HEK293 (cell line): ENCODE measurements around the gene ERCC1.

ENCODE experiments used
- CTCF ChIA-PET: fragments of 350-600 bp; formaldehyde crosslinking; extraction: SDS; loops from one replicate; lab custom pipeline; 2021; ENCODE audit warnings: antibody characterized with exemption; lab: Yijun Ruan, JAX
- POLR2A ChIA-PET: fragments of 300-600 bp; formaldehyde crosslinking; extraction: SDS; loops from one replicate; lab custom pipeline; 2020; ENCODE audit warnings: antibody characterized with exemption, inconsistent platforms; lab: Yijun Ruan, JAX
- H3K27ac ChIP-seq: fragments of 200-500 bp; sonication (Bioruptor generic); 2 replicates; pipeline ENCODE4 v1.5.1; 2014; ENCODE audit warnings: low read depth, low read length, control low read depth, inconsistent platforms; ENCODE audit errors: extremely low read depth
- H3K36me3 ChIP-seq, 2 experiments: fragments of 200-500 bp in 1 of 2; sonication (Bioruptor generic) in 1 of 2; 1 replicate in 1 of 2; 2 replicates in 1 of 2; pipeline ENCODE4 v1.5.1; 2014 to 2017; ENCODE audit warnings: inconsistent platforms in 2 of 2, low read length in 2 of 2; ENCODE audit not compliant: control insufficient read depth in 2 of 2, insufficient read depth in 1 of 2
- H3K4me1 ChIP-seq: fragments of 200-500 bp; sonication (Bioruptor generic); 2 replicates; pipeline ENCODE4 v1.5.1; 2014; ENCODE audit warnings: mild to moderate bottlenecking, low read length, inconsistent platforms; ENCODE audit not compliant: control insufficient read depth, insufficient read depth
- H3K4me3 ChIP-seq: 2 replicates; pipeline ENCODE4 v1.5.1; 2011; ENCODE audit warnings: low read depth, mild to moderate bottlenecking, control low read depth, low read length, moderate library complexity
- H3K9me3 ChIP-seq: fragments of 200-500 bp; sonication (Bioruptor generic); 2 replicates; pipeline ENCODE4 v1.5.1; 2014; ENCODE audit warnings: low read depth, low read length, inconsistent platforms; ENCODE audit not compliant: control insufficient read depth, insufficient read depth
- EGR2 ChIP-seq: fragments of 450-650 bp; formaldehyde crosslinking; IDR thresholded peaks from 2 replicates; pipeline ENCODE4 v1.5.1; 2016; ENCODE audit warnings: low read depth, missing biosample characterization, missing genetic modification characterization
- GLIS2 ChIP-seq: fragments of 450-650 bp; formaldehyde crosslinking; IDR thresholded peaks from 2 replicates; pipeline ENCODE4 v1.5.1; 2016; ENCODE audit warnings: missing biosample characterization, missing genetic modification characterization
- KLF17 ChIP-seq: fragments of 450-650 bp; formaldehyde crosslinking; IDR thresholded peaks from 2 replicates; pipeline ENCODE4 v1.5.1; 2016; ENCODE audit warnings: missing biosample characterization, missing genetic modification characterization
- SP3 ChIP-seq: fragments of 450-650 bp; formaldehyde crosslinking; IDR thresholded peaks from 2 replicates; pipeline ENCODE4 v1.5.1; 2016; ENCODE audit warnings: missing biosample characterization, missing genetic modification characterization
- YY2 ChIP-seq: fragments of 450-650 bp; formaldehyde crosslinking; IDR thresholded peaks from 2 replicates; pipeline ENCODE4 v1.5.1; 2016; ENCODE audit warnings: missing biosample characterization, missing genetic modification characterization
- ZBTB21 ChIP-seq: fragments of 450-650 bp; formaldehyde crosslinking; IDR thresholded peaks from 2 replicates; pipeline ENCODE4 v1.5.1; 2017; ENCODE audit warnings: missing biosample characterization, missing genetic modification characterization
- ZFHX2 ChIP-seq: fragments of 450-650 bp; formaldehyde crosslinking; conservative IDR thresholded peaks from 2 replicates; pipeline ENCODE4 v1.5.1; 2016; ENCODE audit warnings: missing biosample characterization, missing genetic modification characterization
- ZNF169 ChIP-seq: fragments of 450-650 bp; formaldehyde crosslinking; IDR thresholded peaks from 2 replicates; pipeline ENCODE4 v1.5.1; 2016; ENCODE audit warnings: missing biosample characterization, missing genetic modification characterization
- ZNF202 ChIP-seq: fragments of 450-650 bp; formaldehyde crosslinking; IDR thresholded peaks from 2 replicates; pipeline ENCODE4 v1.5.1; 2016; ENCODE audit warnings: missing biosample characterization, missing genetic modification characterization, borderline replicate concordance
- ZNF423 ChIP-seq: fragments of 450-650 bp; formaldehyde crosslinking; IDR thresholded peaks from 2 replicates; pipeline ENCODE4 v1.5.1; 2016; ENCODE audit warnings: missing biosample characterization, missing genetic modification characterization
- ZNF488 ChIP-seq: fragments of 450-650 bp; formaldehyde crosslinking; IDR thresholded peaks from 2 replicates; pipeline ENCODE4 v1.5.1; 2016; ENCODE audit warnings: missing biosample characterization, missing genetic modification characterization
- ZNF521 ChIP-seq: fragments of 450-650 bp; formaldehyde crosslinking; IDR thresholded peaks from 2 replicates; pipeline ENCODE4 v1.5.1; 2017; ENCODE audit warnings: missing biosample characterization, mild to moderate bottlenecking, missing genetic modification characterization
- ZNF639 ChIP-seq: fragments of 450-650 bp; formaldehyde crosslinking; IDR thresholded peaks from 2 replicates; pipeline ENCODE4 v1.5.1; 2016; ENCODE audit warnings: missing biosample characterization, missing genetic modification characterization
- ZNF692 ChIP-seq: fragments of 450-650 bp; formaldehyde crosslinking; IDR thresholded peaks from 2 replicates; pipeline ENCODE4 v1.5.1; 2016; ENCODE audit warnings: missing biosample characterization, missing genetic modification characterization
- ZNF777 ChIP-seq: fragments of 450-650 bp; formaldehyde crosslinking; IDR thresholded peaks from 2 replicates; pipeline ENCODE4 v1.5.1; 2017; ENCODE audit warnings: missing biosample characterization, missing genetic modification characterization, borderline replicate concordance

ERCC1 gene

GRCh38 chr19:45472563-45473366 is 49.0 kb upstream of the ERCC1 start:
- ChIA-PET CTCF (interaction anchor here (0.9 to 7.6 kb wide), 3 partner anchors 12 to 32 kb away, joined by 3 to 86 read pairs (median 11); no protein-coding TSS in a partner anchor), POLR2A (no interaction called here)
- no peak overlapping the region for H3K4me3 ChIP-seq

GRCh38 chr19:45471931-45472562 is 48.3 kb upstream of the ERCC1 start:
- Histone ChIP-seq H3K27ac (no peak overlapping the region), H3K9me3 (no peaks in the 10 kb centered on the region)
- CTCF ChIA-PET, result interaction anchor here (2.3 to 7.6 kb wide), 2 partner anchors 13 to 32 kb away, joined by 11 to 86 read pairs; no protein-coding TSS in a partner anchor
- TF ChIP-seq ZNF521 (tag by site-specific recombination), result no peak
- TF ChIP-seq SP3 (tag by site-specific recombination), result no peak
- no peak for TF ChIP-seq ZBTB21 (tag by site-specific recombination)
- TF ChIP-seq ZNF692 (tag by site-specific recombination), result no peak
- no peak for TF ChIP-seq ZNF639 (tag by site-specific recombination)
- TF ChIP-seq GLIS2 (tag by site-specific recombination), result no peak
- no peak for TF ChIP-seq KLF17 (tag by site-specific recombination)
- no peak for TF ChIP-seq YY2 (tag by site-specific recombination)
- TF ChIP-seq ZNF169 (tag by site-specific recombination), result no peak
- TF ChIP-seq ZNF202 (tag by site-specific recombination), result no peak
- no peak for TF ChIP-seq ZNF488 (tag by site-specific recombination)
- no peak for TF ChIP-seq ZNF777 (tag by site-specific recombination)
- TF ChIP-seq, all 188 proteins: peak for 0
- H3K36me3 ChIP-seq, result no peaks in the 10 kb centered on the region
- no peak overlapping the region for H3K4me3 ChIP-seq
- POLR2A ChIA-PET, result no interaction called here
- peaks cover 5% of the 10 kb centered on the region; the same call in 1 of the 2 replicates for H3K4me1 ChIP-seq

More at GRCh38 chr19:45472563-45473366, 49.0 kb upstream of the ERCC1 start:
- Histone ChIP-seq H3K4me1 (peaks cover 5% of the 10 kb centered on the region; the same call in 1 of the 2 replicates), H3K9me3 (no peaks in the 10 kb centered on the region), H3K27ac (no peak overlapping the region), H3K36me3 (no peaks in the 10 kb centered on the region)
- peak; percentile 71 for TF ChIP-seq ZFHX2 (tag by site-specific recombination)
- no peak for TF ChIP-seq ZNF423 (tag by site-specific recombination)
- TF ChIP-seq EGR2 (tag by site-specific recombination), result peak; percentile 60
